ENCODE data around the gene VAC14. TPM values are rescaled to one million over a fixed set of nuclear protein-coding genes. Genes with fewer than 3 reads are reported as not detected.
"Not testable (repeated sequence)": the region's sequence is repeated elsewhere in the genome, so short reads cannot be mapped to it uniquely, and the experiment has no call there.

The VAC14 gene
- total RNA-seq, result 25.0 TPM

GRCh38 chr16:70800781-70801480 lies at the start of gene VAC14:
Gene VAC14, minus strand, starts transcription at chr16:70801158. Its CDS starts 258 bp downstream, at chr16:70800900.
- H3K4me3 ChIP-seq (ENCODE audit: low read length), result peak within 1 kb of the TSS; percentile 81
- peaks cover 3% of the 10 kb centered on the region for H3K27me3 ChIP-seq (ENCODE audit: insufficient read depth, low read length)
- H3K9me3 ChIP-seq (ENCODE audit: low read depth, low read length), result no peaks in the 10 kb centered on the region
- H3K4me1 ChIP-seq (ENCODE audit: insufficient read depth, low read length), result peaks cover 40% of the 10 kb centered on the region

GRCh38 chr16:70823498-70824118 lies 22.6 kb upstream of the VAC14 start:
- H3K4me3 ChIP-seq (ENCODE audit: low read length); H3K9me3 ChIP-seq (ENCODE audit: low read depth, low read length); H3K4me1 ChIP-seq (ENCODE audit: insufficient read depth, low read length); H3K27me3 ChIP-seq (ENCODE audit: insufficient read depth, low read length): not testable (repeated sequence)

- H3K4me3 ChIP-seq (ENCODE audit: low read length); H3K4me1 ChIP-seq (ENCODE audit: insufficient read depth, low read length); H3K9me3 ChIP-seq (ENCODE audit: low read depth, low read length); H3K27me3 ChIP-seq (ENCODE audit: insufficient read depth, low read length): not testable (repeated sequence)
Observed at GRCh38 chr16:70822734-70823133, 21.8 kb upstream of the VAC14 start.

- not testable (repeated sequence) for H3K9me3 ChIP-seq (ENCODE audit: low read depth, low read length); H3K4me1 ChIP-seq (ENCODE audit: insufficient read depth, low read length); H3K27me3 ChIP-seq (ENCODE audit: insufficient read depth, low read length); H3K4me3 ChIP-seq (ENCODE audit: low read length)
Observed at GRCh38 chr16:70818088-70818487, 17.1 kb upstream of the VAC14 start.

GRCh38 chr16:70809392-70810060 lies 8.6 kb upstream of the VAC14 start:
- Histone ChIP-seq H3K4me1 (ENCODE audit: insufficient read depth, low read length) (peaks cover 6% of the 10 kb centered on the region), H3K27me3 (ENCODE audit: insufficient read depth, low read length) (peaks cover 28% of the 10 kb centered on the region), H3K9me3 (ENCODE audit: low read depth, low read length) (no peaks in the 10 kb centered on the region), H3K4me3 (ENCODE audit: low read length) (no peak overlapping the region)

GRCh38 chr16:70808371-70808770 lies 7.4 kb upstream of the VAC14 start:
- Histone ChIP-seq H3K4me1 (ENCODE audit: insufficient read depth, low read length) (peaks cover 6% of the 10 kb centered on the region), H3K9me3 (ENCODE audit: low read depth, low read length) (no peaks in the 10 kb centered on the region), H3K27me3 (ENCODE audit: insufficient read depth, low read length) (peaks cover 28% of the 10 kb centered on the region), H3K4me3 (ENCODE audit: low read length) (no peak overlapping the region)

- Histone ChIP-seq H3K27me3 (ENCODE audit: insufficient read depth, low read length) (peaks cover 28% of the 10 kb centered on the region), H3K9me3 (ENCODE audit: low read depth, low read length) (no peaks in the 10 kb centered on the region), H3K4me3 (ENCODE audit: low read length) (no peak overlapping the region), H3K4me1 (ENCODE audit: insufficient read depth, low read length) (peaks cover 9% of the 10 kb centered on the region)
Observed at GRCh38 chr16:70805787-70806186, 4.8 kb upstream of the VAC14 start.

- no peaks in the 10 kb centered on the region for H3K9me3 ChIP-seq (ENCODE audit: low read depth, low read length)
- H3K27me3 ChIP-seq (ENCODE audit: insufficient read depth, low read length), result peaks cover 28% of the 10 kb centered on the region
- H3K4me1 ChIP-seq (ENCODE audit: insufficient read depth, low read length), result peaks cover 12% of the 10 kb centered on the region
- H3K4me3 ChIP-seq (ENCODE audit: low read length), result no peak overlapping the region
Observed at GRCh38 chr16:70805380-70805779, 4.4 kb upstream of the VAC14 start.

GRCh38 chr16:70804734-70805169 lies 3.8 kb upstream of the VAC14 start:
- peaks cover 28% of the 10 kb centered on the region for H3K27me3 ChIP-seq (ENCODE audit: insufficient read depth, low read length)
- no peaks in the 10 kb centered on the region for H3K9me3 ChIP-seq (ENCODE audit: low read depth, low read length)
- H3K4me3 ChIP-seq (ENCODE audit: low read length), result no peak overlapping the region
- peaks cover 18% of the 10 kb centered on the region for H3K4me1 ChIP-seq (ENCODE audit: insufficient read depth, low read length)

- Histone ChIP-seq H3K27me3 (ENCODE audit: insufficient read depth, low read length) (peaks cover 24% of the 10 kb centered on the region), H3K9me3 (ENCODE audit: low read depth, low read length) (no peaks in the 10 kb centered on the region), H3K4me3 (ENCODE audit: low read length) (no peak overlapping the region), H3K4me1 (ENCODE audit: insufficient read depth, low read length) (peaks cover 23% of the 10 kb centered on the region)
Observed at GRCh38 chr16:70804153-70804733, 3.3 kb upstream of the VAC14 start.

GRCh38 chr16:70803319-70803718 lies 2.4 kb upstream of the VAC14 start:
- peaks cover 17% of the 10 kb centered on the region for H3K27me3 ChIP-seq (ENCODE audit: insufficient read depth, low read length)
- no peaks in the 10 kb centered on the region for H3K9me3 ChIP-seq (ENCODE audit: low read depth, low read length)
- peaks cover 32% of the 10 kb centered on the region for H3K4me1 ChIP-seq (ENCODE audit: insufficient read depth, low read length)
- no peak overlapping the region for H3K4me3 ChIP-seq (ENCODE audit: low read length)

- no peaks in the 10 kb centered on the region for H3K9me3 ChIP-seq (ENCODE audit: low read depth, low read length)
- no peak overlapping the region for H3K4me3 ChIP-seq (ENCODE audit: low read length)
- peaks cover 33% of the 10 kb centered on the region for H3K4me1 ChIP-seq (ENCODE audit: insufficient read depth, low read length)
- H3K27me3 ChIP-seq (ENCODE audit: insufficient read depth, low read length), result peaks cover 3% of the 10 kb centered on the region
Observed at GRCh38 chr16:70801611-70802010, 653 bp upstream of the VAC14 start.

- Histone ChIP-seq H3K4me1 (ENCODE audit: insufficient read depth, low read length) (peaks cover 41% of the 10 kb centered on the region), H3K27me3 (ENCODE audit: insufficient read depth, low read length) (peaks cover 2% of the 10 kb centered on the region), H3K4me3 (ENCODE audit: low read length) (peak overlapping the region; percentile 81)
Observed at GRCh38 chr16:70800311-70800710, 647 bp downstream of the VAC14 start.

GRCh38 chr16:70796301-70796700 lies 4.7 kb downstream of the VAC14 start:
- Histone ChIP-seq H3K27me3 (ENCODE audit: insufficient read depth, low read length) (no peaks in the 10 kb centered on the region), H3K4me1 (ENCODE audit: insufficient read depth, low read length) (peaks cover 35% of the 10 kb centered on the region), H3K4me3 (ENCODE audit: low read length) (no peak overlapping the region), H3K9me3 (ENCODE audit: low read depth, low read length) (no peaks in the 10 kb centered on the region)

More at GRCh38 chr16:70800311-70800710, 647 bp downstream of the VAC14 start:
- H3K9me3 ChIP-seq (ENCODE audit: low read depth, low read length), result no peaks in the 10 kb centered on the region

- Histone ChIP-seq H3K4me3 (ENCODE audit: low read length) (no peak overlapping the region), H3K9me3 (ENCODE audit: low read depth, low read length) (no peaks in the 10 kb centered on the region), H3K27me3 (ENCODE audit: insufficient read depth, low read length) (no peaks in the 10 kb centered on the region), H3K4me1 (ENCODE audit: insufficient read depth, low read length) (peaks cover 30% of the 10 kb centered on the region)
Observed at GRCh38 chr16:70795296-70795912, 5.6 kb downstream of the VAC14 start.

All from mononuclear cell (primary cell).